CD4-positive, alpha-beta T cell (primary cell): ENCODE measurements around the gene SHLD1. TPM values are rescaled to one million over a fixed set of nuclear protein-coding genes. Genes with fewer than 3 reads are reported as not detected.

Source experiments
- ATAC-seq: fragments of 200-7000 bp; cut with Tn5 transposase; one replicate; pipeline ENCODE4 v1.10.0; 2022; ENCODE audit warnings: mild to moderate bottlenecking; ENCODE audit not compliant: poor library complexity
- CTCF ChIA-PET: fragments of 350-600 bp; sonication (Branson Sonifier 250); formaldehyde crosslinking; loops from one replicate; lab custom pipeline; 2021; ENCODE audit warnings: antibody characterized with exemption, inconsistent platforms; lab: Charles Lee
- POLR2A ChIA-PET: fragments of 350-600 bp; sonication (Branson Sonifier 250); formaldehyde crosslinking; loops from one replicate; lab custom pipeline; 2021; ENCODE audit warnings: antibody characterized with exemption, inconsistent platforms; lab: Charles Lee
- DNase-seq, 14 experiments: peaks; one replicate each; pipeline ENCODE4 v3.0.0-alpha.2; 2013 to 2020; ENCODE audit warnings: mixed read lengths in 2 of 14
- H3K27ac ChIP-seq, 2 donors: one replicate each; pipeline versions ENCODE4 v1.5.1 to v1.7.0; 2013; ENCODE audit warnings: low read length in 2 of 2, low read depth in 1 of 2, mild to moderate bottlenecking in 1 of 2
- H3K27me3 ChIP-seq, 2 experiments: 1 replicate in 1 of 2; 2 replicates in 1 of 2; pipeline versions ENCODE4 v1.6.1 to v1.7.0; 2013; ENCODE audit warnings: low read length in 2 of 2, control low read depth in 1 of 2, mild to moderate bottlenecking in 1 of 2, moderate library complexity in 1 of 2; ENCODE audit not compliant: insufficient read depth in 2 of 2, control insufficient read depth in 1 of 2
- H3K36me3 ChIP-seq: one replicate; pipeline ENCODE4 v1.6.1; 2013; ENCODE audit warnings: low read length, control low read depth; ENCODE audit not compliant: insufficient read depth
- H3K4me1 ChIP-seq: one replicate; pipeline ENCODE4 v1.6.1; 2013; ENCODE audit warnings: low read length, control low read depth; ENCODE audit not compliant: insufficient read depth
- H3K4me3 ChIP-seq: one replicate; pipeline ENCODE4 v1.5.1; 2013; ENCODE audit warnings: mild to moderate bottlenecking, low read length, moderate library complexity
- H3K9me3 ChIP-seq, 2 experiments: 1 replicate in 1 of 2; 2 replicates in 1 of 2; pipeline versions ENCODE4 v1.6.1 to v1.7.0; 2013; ENCODE audit warnings: low read length in 2 of 2, mild to moderate bottlenecking in 2 of 2, control low read depth in 1 of 2, moderate library complexity in 1 of 2; ENCODE audit not compliant: control insufficient read depth in 1 of 2, insufficient read depth in 1 of 2
- H3K27ac Mint-ChIP-seq: one replicate; pipeline ENCODE4 v1.8.0; 2020; ENCODE audit warnings: mixed read lengths
- H3K27me3 Mint-ChIP-seq: one replicate; pipeline ENCODE4 v1.8.0; 2021; ENCODE audit warnings: mixed read lengths
- H3K36me3 Mint-ChIP-seq: one replicate; pipeline ENCODE4 v1.8.0; 2021; ENCODE audit warnings: low read depth, mixed read lengths
- H3K4me1 Mint-ChIP-seq: one replicate; pipeline ENCODE4 v1.8.0; 2021; ENCODE audit warnings: low read depth, mixed read lengths
- H3K4me3 Mint-ChIP-seq: one replicate; pipeline ENCODE4 v1.8.0; 2020; ENCODE audit warnings: mild to moderate bottlenecking, mixed read lengths
- H3K9me3 Mint-ChIP-seq: one replicate; pipeline ENCODE4 v1.8.0; 2020; ENCODE audit warnings: mixed read lengths
- CTCF ChIP-seq: fragments of 200-600 bp; IDR thresholded peaks from one replicate; pipeline ENCODE4 v1.8.0; 2022; ENCODE audit warnings: antibody characterized with exemption, mild to moderate bottlenecking
- intact Hi-C, 2 experiments: fragments of 100-400 bp; cut with DNase I in 1 of 2; cut with micrococcal nuclease in 1 of 2; formaldehyde crosslinking; loops; one replicate each; pipeline versions ENCODE4 v1.15.1 to v1.9.0; 2023 to 2025; cut with DNase I, micrococcal nuclease
- total RNA-seq, 174 experiments: library from RNA in 2 of 174; stranded (reverse) in 2 of 174; gene quantifications; one replicate each; pipeline ENCODE4 v1.2.3 and lab custom pipeline; 2021 to 2026

The SHLD1 gene
- total RNA-seq, 2 experiments from 2014 or later, result 7.0 to 7.3 TPM

DNA sequence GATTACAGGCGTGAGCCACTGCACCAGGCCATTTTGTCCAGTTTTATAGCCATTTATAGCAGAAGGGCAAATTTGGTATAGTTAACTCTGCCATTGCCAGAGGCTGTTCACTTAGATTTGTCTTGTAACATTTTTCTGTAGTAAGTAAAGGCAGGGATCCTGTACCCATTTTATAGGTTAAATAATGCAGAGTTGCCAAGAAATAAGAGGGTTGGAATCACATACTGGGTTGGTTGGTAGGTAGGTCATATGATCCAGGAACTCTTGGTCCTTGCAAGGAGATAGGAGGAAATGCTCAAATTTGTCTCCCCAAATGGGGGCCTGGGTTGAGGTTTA, 68.1 kb downstream of the SHLD1 start:
- DNase-seq, result no peak
- Histone ChIP-seq H3K4me3 (no peak overlapping the region), H3K27me3 (no peaks in the 10 kb centered on the region), H3K9me3 (no peaks in the 10 kb centered on the region), H3K36me3 (no peaks in the 10 kb centered on the region), H3K27ac (no peak overlapping the region), H3K4me1 (no peaks in the 10 kb centered on the region)
- H3K27me3 Mint-ChIP-seq, result no peaks in the 10 kb centered on the region
- ChIA-PET CTCF (no interaction called here), POLR2A (no interaction called here)
- intact Hi-C loops, result no loop called here
- H3K27ac Mint-ChIP-seq, result peak overlapping the region; percentile 69
- no peak overlapping the region for H3K4me3 Mint-ChIP-seq
- no peaks in the 10 kb centered on the region for H3K9me3 Mint-ChIP-seq
- no peak for ATAC-seq
- H3K36me3 Mint-ChIP-seq, result peaks cover 31% of the 10 kb centered on the region
- no peak for TF ChIP-seq CTCF
- H3K4me1 Mint-ChIP-seq, result peaks cover 21% of the 10 kb centered on the region

- Histone ChIP-seq H3K27ac (no peak overlapping the region), H3K9me3 (no peaks in the 10 kb centered on the region), H3K4me1 (no peaks in the 10 kb centered on the region), H3K36me3 (no peaks in the 10 kb centered on the region), H3K4me3 (no peak overlapping the region), H3K27me3 (no peaks in the 10 kb centered on the region)
- Mint-ChIP-seq H3K4me3 (no peak overlapping the region), H3K27ac (no peak overlapping the region), H3K27me3 (no peaks in the 10 kb centered on the region), H3K36me3 (peaks cover 31% of the 10 kb centered on the region), H3K4me1 (peaks cover 24% of the 10 kb centered on the region), H3K9me3 (no peaks in the 10 kb centered on the region)
- DNase-seq (no peak), ATAC-seq (no peak)
- ChIA-PET CTCF (no interaction called here), POLR2A (no interaction called here)
- intact Hi-C loops, result loop anchor here in 1 of 2 experiments (1.0 kb wide), 1 partner anchor 13 kb away; no protein-coding TSS in a partner anchor
- no peak for TF ChIP-seq CTCF
These were observed 70.5 kb downstream of the SHLD1 start for GRCh38 chr20:5820738-5821137.

DNA sequence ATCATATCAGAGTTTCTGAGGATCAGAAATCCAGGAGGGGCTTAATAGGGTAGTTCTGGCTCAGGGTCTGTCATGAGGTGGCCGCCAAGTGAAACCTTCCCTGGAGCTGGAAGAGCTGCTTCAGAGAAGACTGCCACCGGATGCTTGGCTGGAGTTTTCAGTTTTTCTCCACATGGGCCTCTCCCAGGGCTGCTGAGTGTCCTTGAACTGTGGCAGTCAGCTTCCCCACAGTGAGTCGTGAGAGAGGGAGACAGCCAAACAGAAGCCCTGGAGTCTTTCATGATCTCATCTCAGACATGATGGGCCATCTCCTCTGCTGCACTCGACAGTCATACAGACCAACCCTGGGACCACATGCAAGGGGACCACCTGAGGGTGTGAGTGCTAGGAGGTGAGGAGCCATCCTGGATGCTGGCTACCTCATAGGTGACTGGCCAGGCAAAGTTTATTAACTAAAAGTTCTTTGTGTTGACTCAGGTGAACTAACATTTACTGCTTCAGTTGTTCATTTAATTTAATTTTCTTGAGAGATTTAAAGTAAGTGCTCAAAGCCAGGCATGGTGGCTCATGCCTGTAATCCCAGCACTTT, 71.5 kb downstream of the SHLD1 start:
- TF ChIP-seq CTCF, result no peak
- ChIA-PET POLR2A (no interaction called here), CTCF (no interaction called here)
- H3K36me3 Mint-ChIP-seq, result peaks cover 31% of the 10 kb centered on the region
- Histone ChIP-seq H3K9me3 (no peaks in the 10 kb centered on the region), H3K36me3 (no peaks in the 10 kb centered on the region), H3K4me1 (no peaks in the 10 kb centered on the region), H3K27ac (no peak overlapping the region), H3K27me3 (no peaks in the 10 kb centered on the region), H3K4me3 (no peak overlapping the region)
- intact Hi-C loops, result no loop called here
- H3K4me3 Mint-ChIP-seq, result no peak overlapping the region
- no peaks in the 10 kb centered on the region for H3K27me3 Mint-ChIP-seq
- peaks cover 21% of the 10 kb centered on the region for H3K4me1 Mint-ChIP-seq
- no peak for ATAC-seq
- no peak overlapping the region for H3K27ac Mint-ChIP-seq
- no peaks in the 10 kb centered on the region for H3K9me3 Mint-ChIP-seq
- no peak for DNase-seq
